ENCODE data around the gene DOCK10. TPM values are rescaled to one million over a fixed set of nuclear protein-coding genes. Genes with fewer than 3 reads are reported as not detected.

Gene DOCK10
- total and polyA plus RNA-seq, 2 donors (not counting 1 experiment from before 2014, with no cell fraction given) = 49.5 to 139 TPM

DNA sequence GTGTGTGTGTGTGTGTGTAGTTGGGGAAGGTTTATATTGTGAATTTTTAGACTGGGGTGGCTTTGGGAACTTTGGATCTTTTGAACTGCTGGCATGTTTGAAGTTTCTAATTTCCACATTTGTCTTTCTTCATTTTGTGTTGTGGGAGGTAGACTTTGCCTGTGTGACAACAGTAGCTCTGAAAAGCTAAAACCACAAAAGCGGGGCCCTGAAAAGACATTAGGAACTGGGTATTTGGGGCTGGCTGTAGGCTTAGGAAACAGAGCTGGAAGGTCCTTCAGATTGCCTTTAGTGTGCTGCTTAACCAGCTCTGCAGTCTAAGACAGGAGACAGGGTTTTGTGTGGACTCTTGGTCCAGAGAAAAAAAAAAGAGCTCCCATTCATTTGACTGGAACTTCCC lies 27.2 kb upstream of the DOCK10 start:
- ATAC-seq (ENCODE audit: low read depth) (no peak), DNase-seq (no peak)
- Histone ChIP-seq H3K4me2 (replicated peaks; ENCODE audit: low read depth, low read length, poor library complexity, severe bottlenecking) (no peak overlapping the region), H3K27ac (ENCODE audit: low read length in 2 of 2) (no peak overlapping the region), H4K20me1 (ENCODE audit: control insufficient read depth, insufficient read depth, low read length, poor library complexity, severe bottlenecking) (no peaks in the 10 kb centered on the region), H3K4me1 (ENCODE audit: control insufficient read depth in 2 of 2, insufficient read depth in 2 of 2, low read length in 2 of 2) (no peaks in the 10 kb centered on the region), H3K9me3 (ENCODE audit: control extremely low read depth in 1 of 3, control insufficient read depth in 2 of 3, insufficient read depth in 1 of 3, low read length in 2 of 3) (peaks cover 1 to 9% (median 7%) of the 10 kb centered on the region in 3 donors), H3K79me2 (ENCODE audit: control insufficient read depth, insufficient read depth, low read length) (no peaks in the 10 kb centered on the region), H3K9ac (ENCODE audit: low read length) (no peak overlapping the region), H3K36me3 (replicated peaks in 1 of 2; ENCODE audit: control extremely low read depth in 1 of 2, control insufficient read depth in 1 of 2, extremely low read depth in 1 of 2, insufficient read depth in 2 of 2, low read length in 1 of 2) (no peaks in the 10 kb centered on the region), H3K4me3 (ENCODE audit: control extremely low read depth in 1 of 5, extremely low read depth in 1 of 5, insufficient read depth in 1 of 5, low read depth in 2 of 5, low read length in 4 of 5) (no peak overlapping the region), H3K27me3 (replicated peaks in 1 of 4; ENCODE audit: control extremely low read depth in 1 of 4, control insufficient read depth in 3 of 4, insufficient read depth in 4 of 4, low read length in 3 of 4) (peaks cover 0 to 8% (median 0%) of the 10 kb centered on the region in 4 experiments), H2AFZ (ENCODE audit: insufficient read depth, low read depth, low read length, poor library complexity, severe bottlenecking) (no peak overlapping the region)
- ChIA-PET POLR2A (no interaction called here), CTCF (interaction anchor here (0.6 to 0.7 kb wide), 2 partner anchors 16 to 823 kb away, joined by 3 read pairs; no protein-coding TSS in a partner anchor)
- Mint-ChIP-seq H3K27me3 (peaks cover 31% of the 10 kb centered on the region), H3K27ac (no peak overlapping the region), H3K4me3 (no peak overlapping the region), H3K4me1 (no peaks in the 10 kb centered on the region), H3K9me3 (ENCODE audit: insufficient read depth) (peaks cover 6% of the 10 kb centered on the region)
- WGBS (ENCODE audit: insufficient coverage) = 100% methylated on average over 1 of the region's 1 CpG
- intact Hi-C loops (cut with micrococcal nuclease) = no loop called here
- TF ChIP-seq, protein P1, sequence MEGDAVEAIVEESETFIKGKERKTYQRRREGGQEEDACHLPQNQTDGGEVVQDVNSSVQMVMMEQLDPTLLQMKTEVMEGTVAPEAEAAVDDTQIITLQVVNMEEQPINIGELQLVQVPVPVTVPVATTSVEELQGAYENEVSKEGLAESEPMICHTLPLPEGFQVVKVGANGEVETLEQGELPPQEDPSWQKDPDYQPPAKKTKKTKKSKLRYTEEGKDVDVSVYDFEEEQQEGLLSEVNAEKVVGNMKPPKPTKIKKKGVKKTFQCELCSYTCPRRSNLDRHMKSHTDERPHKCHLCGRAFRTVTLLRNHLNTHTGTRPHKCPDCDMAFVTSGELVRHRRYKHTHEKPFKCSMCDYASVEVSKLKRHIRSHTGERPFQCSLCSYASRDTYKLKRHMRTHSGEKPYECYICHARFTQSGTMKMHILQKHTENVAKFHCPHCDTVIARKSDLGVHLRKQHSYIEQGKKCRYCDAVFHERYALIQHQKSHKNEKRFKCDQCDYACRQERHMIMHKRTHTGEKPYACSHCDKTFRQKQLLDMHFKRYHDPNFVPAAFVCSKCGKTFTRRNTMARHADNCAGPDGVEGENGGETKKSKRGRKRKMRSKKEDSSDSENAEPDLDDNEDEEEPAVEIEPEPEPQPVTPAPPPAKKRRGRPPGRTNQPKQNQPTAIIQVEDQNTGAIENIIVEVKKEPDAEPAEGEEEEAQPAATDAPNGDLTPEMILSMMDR (IDR thresholded peaks at IDR 0.05) = no peak
- TF ChIP-seq EZH2 (IDR thresholded peaks at IDR 0.05; ENCODE audit: borderline replicate concordance, insufficient read depth, low read depth, low read length, poor library complexity, severe bottlenecking) = no peak

DNA sequence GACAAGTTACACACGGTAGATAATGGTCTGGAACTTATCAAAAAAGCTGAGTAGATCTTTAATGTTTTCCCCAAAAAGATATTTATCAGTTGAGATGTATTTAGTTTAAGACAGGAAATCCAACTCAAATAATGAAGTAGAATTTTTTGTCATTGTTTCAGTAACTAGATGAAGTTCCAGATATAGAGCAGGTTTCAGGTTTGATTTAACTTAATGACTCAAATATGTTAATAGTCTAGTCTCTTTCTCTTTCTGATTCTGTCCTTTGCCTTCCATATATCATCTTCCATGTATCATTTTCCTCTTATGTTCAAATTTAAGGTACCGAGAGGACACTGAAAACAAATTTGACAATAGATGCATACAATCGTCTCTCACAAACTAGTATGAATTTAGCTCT lies 23.6 kb upstream of the DOCK10 start:
- POLR2A ChIA-PET = no interaction called here
- TF ChIP-seq, protein P1 (IDR thresholded peaks at IDR 0.05) = no peak
- no peak for TF ChIP-seq EZH2 (IDR thresholded peaks at IDR 0.05; ENCODE audit: borderline replicate concordance, insufficient read depth, low read depth, low read length, poor library complexity, severe bottlenecking)
- H3K27ac ChIP-seq (ENCODE audit: low read length in 2 of 2) = no peak overlapping the region
- H3K9me3 ChIP-seq (ENCODE audit: control extremely low read depth in 1 of 3, control insufficient read depth in 2 of 3, insufficient read depth in 1 of 3, low read length in 2 of 3) = peaks cover 2 to 9% (median 7%) of the 10 kb centered on the region in 3 donors
- peaks cover 19% of the 10 kb centered on the region for H3K27me3 Mint-ChIP-seq
- no peak overlapping the region for H3K27ac Mint-ChIP-seq
- H3K4me2 ChIP-seq (replicated peaks; ENCODE audit: low read depth, low read length, poor library complexity, severe bottlenecking) = no peak overlapping the region
- no peak overlapping the region for H3K4me3 ChIP-seq (ENCODE audit: control extremely low read depth in 1 of 5, extremely low read depth in 1 of 5, insufficient read depth in 1 of 5, low read depth in 2 of 5, low read length in 4 of 5)
- no CpG with 5 or more reads among the region's 3 CpGs for WGBS (ENCODE audit: insufficient coverage)
- no peak overlapping the region for H3K9ac ChIP-seq (ENCODE audit: low read length)
- H3K4me1 ChIP-seq (ENCODE audit: control insufficient read depth in 2 of 2, insufficient read depth in 2 of 2, low read length in 2 of 2) = no peaks in the 10 kb centered on the region
- no peaks in the 10 kb centered on the region for H3K36me3 ChIP-seq (replicated peaks in 1 of 2; ENCODE audit: control extremely low read depth in 1 of 2, control insufficient read depth in 1 of 2, extremely low read depth in 1 of 2, insufficient read depth in 2 of 2, low read length in 1 of 2)
- ATAC-seq (ENCODE audit: low read depth) (no peak), DNase-seq (no peak)
- no peaks in the 10 kb centered on the region for H3K79me2 ChIP-seq (ENCODE audit: control insufficient read depth, insufficient read depth, low read length)
- intact Hi-C loops (cut with micrococcal nuclease) = no loop called here
- H3K27me3 ChIP-seq (replicated peaks in 1 of 4; ENCODE audit: control extremely low read depth in 1 of 4, control insufficient read depth in 3 of 4, insufficient read depth in 4 of 4, low read length in 3 of 4) = peaks cover 0 to 6% (median 0%) of the 10 kb centered on the region in 4 experiments
- H3K9me3 Mint-ChIP-seq (ENCODE audit: insufficient read depth) = peaks cover 6% of the 10 kb centered on the region
- H3K4me1 Mint-ChIP-seq = no peaks in the 10 kb centered on the region
- H3K4me3 Mint-ChIP-seq = no peak overlapping the region
- CTCF ChIA-PET = no interaction called here
- H2AFZ ChIP-seq (ENCODE audit: insufficient read depth, low read depth, low read length, poor library complexity, severe bottlenecking) = no peak overlapping the region
- no peaks in the 10 kb centered on the region for H4K20me1 ChIP-seq (ENCODE audit: control insufficient read depth, insufficient read depth, low read length, poor library complexity, severe bottlenecking)
